Activated CD8-positive, alpha-beta memory T cell treated with anti-CD3 and anti-CD28 coated beads, Interleukin-2, amount 10 ng/mL, durations not matched to agents 7 days and 5 days (primary cell): ENCODE measurements around the gene TBK1. TPM values are rescaled to one million over a fixed set of nuclear protein-coding genes. Genes with fewer than 3 reads are reported as not detected.
A peak's percentile ranks its signal among the peaks of the same experiment; 100 is the strongest.

Experiments
- ATAC-seq: fragments of 150-1000 bp; cut with Tn5 transposase; one replicate; pipeline ENCODE4 v1.10.0; 2021; ENCODE audit warnings: moderate library complexity
- CTCF ChIA-PET: fragments of 350-600 bp; sonication (Branson Sonifier 250); formaldehyde crosslinking; loops from one replicate; lab custom pipeline; 2021; ENCODE audit warnings: antibody characterized with exemption; lab: Charles Lee
- DNase-seq: peaks from one replicate; pipeline ENCODE4 v3.0.0-alpha.2; 2020
- H3K27ac Mint-ChIP-seq: one replicate; pipeline ENCODE4 v1.8.0; 2021; ENCODE audit warnings: mild to moderate bottlenecking, mixed read lengths
- H3K27me3 Mint-ChIP-seq: one replicate; pipeline ENCODE4 v1.8.0; 2021; ENCODE audit warnings: mixed read lengths
- H3K36me3 Mint-ChIP-seq: one replicate; pipeline ENCODE4 v1.8.0; 2021; ENCODE audit warnings: mild to moderate bottlenecking, mixed read lengths
- H3K4me1 Mint-ChIP-seq: one replicate; pipeline ENCODE4 v1.8.0; 2021; ENCODE audit warnings: mixed read lengths
- H3K4me3 Mint-ChIP-seq: one replicate; pipeline ENCODE4 v1.8.0; 2021; ENCODE audit warnings: mild to moderate bottlenecking, moderate library complexity, mixed read lengths
- H3K9me3 Mint-ChIP-seq: one replicate; pipeline ENCODE4 v1.8.0; 2022; ENCODE audit warnings: low read depth, mixed read lengths
- total RNA-seq, 2 experiments: library from RNA; stranded (reverse); gene quantifications; one replicate each; pipeline ENCODE4 v1.2.3, GENCODE V29; 2021

The TBK1 gene
- 10 to 100 TPM; 37.3 to 40.4 TPM for total RNA-seq

DNA sequence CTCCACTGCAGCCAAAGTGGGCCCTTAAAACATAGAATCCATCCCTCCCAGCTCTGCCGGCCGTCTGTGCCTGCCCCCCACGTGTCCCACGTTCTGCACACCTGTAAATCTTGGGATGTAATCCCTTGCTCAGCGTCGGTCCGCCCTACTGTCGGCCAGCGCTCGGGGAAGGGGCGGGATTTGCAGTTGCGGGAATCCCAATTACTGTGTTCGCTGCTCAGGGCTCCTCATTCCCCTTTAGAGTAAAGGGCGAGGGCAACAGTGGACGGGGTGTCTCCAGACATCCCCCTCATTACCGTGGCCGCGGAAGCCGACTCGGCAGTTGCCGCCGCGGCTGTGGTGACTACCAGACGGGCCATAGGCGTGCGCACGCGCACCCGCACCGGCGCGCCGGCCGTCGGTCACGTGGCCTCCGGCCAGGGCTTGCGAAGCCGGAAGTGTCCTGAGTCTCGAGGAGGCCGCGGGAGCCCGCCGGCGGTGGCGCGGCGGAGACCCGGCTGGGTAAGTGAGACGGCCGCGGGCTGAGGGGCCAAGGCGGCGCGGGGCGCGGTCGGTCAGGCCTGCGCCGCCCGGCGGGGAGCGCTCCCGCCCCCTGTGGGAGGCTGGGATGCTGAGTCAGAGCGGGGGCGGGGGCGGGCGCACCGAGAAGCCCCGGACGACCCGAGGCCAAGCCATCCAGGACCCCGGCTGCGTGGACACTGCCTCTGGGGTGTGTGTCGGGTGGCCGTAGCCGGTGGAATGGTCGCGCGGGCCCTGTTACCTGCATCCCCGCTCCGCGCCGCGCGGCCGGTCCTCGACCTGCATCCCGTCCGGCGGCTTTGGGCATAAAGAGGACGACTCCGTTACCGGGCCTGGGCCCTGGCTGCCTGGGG lies at the start of gene TBK1:
TBK1 (plus strand) TSS at position 434 of the 872 bp plus-strand sequence. CDS start 3,751 bp downstream, outside the sequence.
- Mint-ChIP-seq H3K9me3 (no peaks in the 10 kb centered on the region), H3K27me3 (no peaks in the 10 kb centered on the region), H3K36me3 (peaks cover 26% of the 10 kb centered on the region), H3K4me3 (peak within 1 kb of the TSS; percentile 95), H3K27ac (peak within 1 kb of the TSS; percentile 94), H3K4me1 (peaks cover 40% of the 10 kb centered on the region)
- peak; percentile 81 for ATAC-seq
- DNase-seq = peak; percentile 83
- CTCF ChIA-PET = interaction anchor here (1.5 kb wide), 1 partner anchor 11 kb away, joined by 3 read pairs; no protein-coding TSS in a partner anchor

DNA sequence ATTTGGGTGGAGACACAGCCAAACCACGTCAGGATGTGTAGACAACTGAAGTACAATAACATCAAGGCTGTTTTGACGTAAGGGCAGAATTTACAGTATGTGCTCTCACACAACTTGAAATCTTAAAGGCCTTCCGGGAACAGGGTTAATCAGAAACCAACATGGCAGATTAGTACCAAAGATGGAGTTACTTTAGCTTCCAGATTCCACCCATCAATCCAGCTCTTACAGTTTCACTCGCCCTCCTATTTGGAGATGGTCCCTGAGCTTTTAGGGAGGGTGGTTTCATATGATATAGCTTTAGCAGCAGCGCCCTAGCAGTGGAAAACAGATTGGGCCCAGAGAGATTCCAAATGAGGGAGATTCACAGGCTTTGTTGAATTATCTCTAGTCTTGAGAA lies 49.7 kb upstream of the TBK1 start:
- Mint-ChIP-seq H3K4me3 (no peak overlapping the region), H3K27me3 (no peaks in the 10 kb centered on the region), H3K36me3 (peaks cover 12% of the 10 kb centered on the region), H3K4me1 (peaks cover 31% of the 10 kb centered on the region), H3K9me3 (no peaks in the 10 kb centered on the region), H3K27ac (no peak overlapping the region)
- CTCF ChIA-PET = no interaction called here
- DNase-seq (no peak), ATAC-seq (no peak)

DNA sequence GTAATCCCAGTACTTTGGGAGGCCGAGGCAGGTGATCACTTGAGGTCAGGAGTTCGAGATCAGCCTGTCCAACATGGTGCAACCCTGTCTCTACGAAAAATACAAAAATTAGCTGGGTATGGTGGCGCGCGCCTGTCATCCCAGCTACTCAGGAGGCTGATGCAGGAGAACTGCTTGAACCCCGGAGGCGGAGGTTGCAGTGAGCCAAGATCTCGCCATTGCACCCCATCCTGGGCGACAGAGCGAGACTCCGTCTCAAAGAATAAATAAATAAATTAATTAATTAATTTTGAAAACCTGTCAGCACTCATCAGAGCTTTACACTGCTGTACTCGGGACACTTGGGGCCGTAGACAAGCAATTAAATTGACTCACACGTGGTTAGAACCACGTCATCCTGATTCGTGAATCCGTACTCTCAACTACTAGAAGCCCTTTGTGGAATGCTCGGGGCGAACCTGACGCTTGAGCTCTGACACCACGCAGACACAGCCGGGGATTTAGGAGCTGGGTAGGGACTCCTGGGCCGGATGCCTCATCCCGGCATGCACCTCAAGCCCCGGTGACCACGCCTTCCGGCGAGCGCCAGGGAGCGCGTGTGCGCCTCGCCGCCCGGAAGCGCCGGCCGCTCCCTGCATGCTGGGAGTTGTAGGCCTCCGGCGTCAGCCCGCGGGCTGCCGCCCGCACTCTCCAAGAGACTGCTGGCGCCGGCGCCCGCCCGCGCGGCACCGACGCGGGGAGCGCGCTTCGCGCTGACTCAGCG lies 48.0 kb upstream of the TBK1 start, which contains the start of gene XPOT:
XPOT (plus strand) TSS at position 686 of the 763 bp plus-strand sequence. CDS start 5,644 bp downstream, outside the sequence.
- CTCF ChIA-PET = interaction anchor here (0.6 to 1.3 kb wide), 3 partner anchors 13 to 589 kb away, joined by 3 to 4 read pairs (median 3); partner anchors contain the start of gene C12orf56
- H3K36me3 Mint-ChIP-seq = peaks cover 15% of the 10 kb centered on the region
- ATAC-seq = peak; percentile 96
- H3K4me3 Mint-ChIP-seq = peak within 1 kb of the TSS; percentile 97
- peaks cover 44% of the 10 kb centered on the region for H3K4me1 Mint-ChIP-seq
- H3K27me3 Mint-ChIP-seq = no peaks in the 10 kb centered on the region
- peak within 1 kb of the TSS; percentile 95 for H3K27ac Mint-ChIP-seq
- H3K9me3 Mint-ChIP-seq = no peaks in the 10 kb centered on the region
- DNase-seq = peak; percentile 95

DNA sequence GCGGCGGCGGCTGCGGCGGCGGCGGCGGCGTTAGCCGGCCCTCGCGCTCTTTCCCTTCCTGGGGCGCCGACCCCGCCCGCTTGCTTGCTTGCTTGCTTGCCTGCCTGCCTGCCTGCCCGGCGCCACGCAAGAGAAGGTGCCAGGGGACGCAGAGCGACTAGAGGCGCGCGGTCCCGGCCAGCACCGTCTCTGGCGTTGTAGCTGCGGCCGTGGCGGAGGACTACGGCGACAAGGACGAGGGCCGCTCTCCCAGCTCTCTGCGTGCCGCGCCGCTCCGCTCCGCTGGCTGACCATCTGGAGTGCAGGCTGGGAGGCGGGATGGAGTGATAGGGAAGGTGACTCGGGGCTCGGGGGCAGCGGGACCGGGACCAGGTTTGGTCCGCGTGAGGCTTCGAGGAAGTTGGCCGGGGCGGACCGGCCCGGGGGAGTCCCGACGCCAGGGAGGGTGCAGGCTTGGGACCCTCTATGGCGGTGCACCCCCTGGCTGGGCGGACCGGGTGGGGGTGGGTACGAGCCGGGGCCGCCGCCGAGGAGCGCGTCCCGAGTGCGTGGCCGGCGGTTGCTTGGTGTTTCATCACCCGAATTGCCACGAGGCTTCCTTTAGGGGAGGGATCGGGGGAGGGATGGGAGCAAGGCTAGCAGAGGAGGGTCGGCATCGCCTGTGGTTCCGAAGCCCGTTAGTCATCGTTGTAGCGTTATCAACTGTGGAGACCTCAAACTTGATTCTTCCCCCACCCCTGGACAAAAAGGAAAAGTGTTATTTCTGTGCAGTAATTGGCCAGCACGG lies 47.3 kb upstream of the TBK1 start:
- H3K9me3 Mint-ChIP-seq = no peaks in the 10 kb centered on the region
- CTCF ChIA-PET = interaction anchor here (0.6 to 1.3 kb wide), 3 partner anchors 49 to 590 kb away, joined by 3 read pairs; no protein-coding TSS in a partner anchor
- H3K27ac Mint-ChIP-seq = peak overlapping the region; percentile 95
- H3K27me3 Mint-ChIP-seq = no peaks in the 10 kb centered on the region
- peaks cover 44% of the 10 kb centered on the region for H3K4me1 Mint-ChIP-seq
- ATAC-seq (peak; percentile 35), DNase-seq (peak; percentile 80)
- H3K4me3 Mint-ChIP-seq = peak overlapping the region; percentile 97
- peaks cover 15% of the 10 kb centered on the region for H3K36me3 Mint-ChIP-seq

- Mint-ChIP-seq H3K27ac (peak overlapping the region; percentile 20), H3K27me3 (no peaks in the 10 kb centered on the region), H3K9me3 (no peaks in the 10 kb centered on the region), H3K36me3 (peaks cover 35% of the 10 kb centered on the region), H3K4me3 (no peak overlapping the region), H3K4me1 (peaks cover 40% of the 10 kb centered on the region)
- DNase-seq (no peak), ATAC-seq (no peak)
- CTCF ChIA-PET = interaction anchor here (1.5 to 2.2 kb wide), 2 partner anchors 10 to 35 kb away, joined by 5 to 6 read pairs; no protein-coding TSS in a partner anchor
These were observed 44.3 kb upstream of the TBK1 start for GRCh38 chr12:64407342-64408223.

DNA sequence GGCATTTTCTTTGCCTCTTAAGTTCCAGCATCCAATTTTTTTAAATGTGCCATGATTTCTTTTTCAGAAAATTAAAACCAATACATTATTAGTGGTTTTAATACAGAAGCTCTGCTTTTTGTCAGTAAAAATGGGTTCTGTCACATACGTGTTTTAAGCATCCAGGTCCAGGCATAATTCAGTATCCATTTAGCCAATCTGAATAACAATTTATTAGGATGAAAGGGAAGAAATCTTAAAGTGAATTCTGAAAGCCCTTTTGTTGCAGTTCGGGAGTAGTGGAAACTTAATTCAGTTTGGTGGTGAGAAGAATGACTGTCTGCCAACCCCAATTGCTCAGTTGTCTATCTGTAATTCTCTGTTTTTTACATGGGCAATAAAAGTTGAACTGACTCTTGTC lies 40.5 kb upstream of the TBK1 start:
- Mint-ChIP-seq H3K4me1 (peaks cover 28% of the 10 kb centered on the region), H3K4me3 (no peak overlapping the region), H3K9me3 (no peaks in the 10 kb centered on the region), H3K27me3 (no peaks in the 10 kb centered on the region), H3K27ac (no peak overlapping the region), H3K36me3 (peaks cover 50% of the 10 kb centered on the region)
- DNase-seq (no peak), ATAC-seq (no peak)
- CTCF ChIA-PET = no interaction called here

- Mint-ChIP-seq H3K4me1 (peaks cover 22% of the 10 kb centered on the region), H3K36me3 (peaks cover 50% of the 10 kb centered on the region), H3K27ac (no peak overlapping the region), H3K27me3 (no peaks in the 10 kb centered on the region), H3K4me3 (no peak overlapping the region), H3K9me3 (no peaks in the 10 kb centered on the region)
- ATAC-seq (no peak), DNase-seq (no peak)
- CTCF ChIA-PET = no interaction called here
These were observed 39.5 kb upstream of the TBK1 start for GRCh38 chr12:64412459-64412858.

DNA sequence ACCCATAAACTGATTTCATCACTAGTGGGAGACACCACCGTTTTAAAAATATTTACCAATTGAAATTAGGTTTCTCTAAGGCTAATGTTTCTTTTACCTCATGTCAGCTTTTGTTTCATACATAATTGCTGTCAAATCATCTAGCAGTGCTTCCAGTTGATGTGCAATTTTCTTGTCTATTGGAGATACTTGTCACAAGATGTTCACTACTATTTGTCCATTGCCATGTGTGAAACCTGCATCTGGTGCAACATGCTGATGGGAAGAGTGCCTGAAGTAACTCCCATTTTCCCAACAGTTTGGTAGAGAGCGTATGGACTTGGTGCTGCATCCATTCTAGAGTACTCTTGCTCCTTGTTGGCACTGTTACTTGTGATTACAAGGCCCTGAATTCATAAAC lies 38.0 kb upstream of the TBK1 start:
- no peak overlapping the region for H3K27ac Mint-ChIP-seq
- peaks cover 11% of the 10 kb centered on the region for H3K4me1 Mint-ChIP-seq
- ATAC-seq (no peak), DNase-seq (no peak)
- peaks cover 57% of the 10 kb centered on the region for H3K36me3 Mint-ChIP-seq
- no peaks in the 10 kb centered on the region for H3K27me3 Mint-ChIP-seq
- CTCF ChIA-PET = no interaction called here
- no peaks in the 10 kb centered on the region for H3K9me3 Mint-ChIP-seq
- no peak overlapping the region for H3K4me3 Mint-ChIP-seq

DNA sequence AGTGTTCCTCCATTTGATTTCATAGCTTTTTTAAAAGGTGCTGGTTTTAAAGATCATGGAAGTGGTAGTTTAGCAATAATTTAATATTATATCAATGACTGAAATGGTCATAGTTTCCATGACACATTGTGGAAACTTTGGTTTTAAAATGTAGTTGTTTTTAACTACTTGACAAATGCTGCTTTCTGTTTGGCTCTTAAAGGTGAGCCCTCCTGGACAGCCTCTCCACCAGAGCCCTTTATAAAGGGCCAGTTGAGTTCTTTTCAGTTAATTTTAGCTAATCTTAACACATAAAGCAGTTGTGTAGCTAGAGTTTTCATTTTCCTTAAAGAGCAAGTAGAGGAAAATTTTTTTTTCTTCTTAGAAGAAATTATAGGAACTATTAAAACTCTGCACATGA lies 33.7 kb upstream of the TBK1 start:
- CTCF ChIA-PET = interaction anchor here (1.8 kb wide), 1 partner anchor 10 kb away, joined by 6 read pairs; no protein-coding TSS in a partner anchor
- no peak overlapping the region for H3K27ac Mint-ChIP-seq
- H3K9me3 Mint-ChIP-seq = no peaks in the 10 kb centered on the region
- no peaks in the 10 kb centered on the region for H3K27me3 Mint-ChIP-seq
- peaks cover 51% of the 10 kb centered on the region for H3K36me3 Mint-ChIP-seq
- DNase-seq (no peak), ATAC-seq (peak; percentile 39)
- no peak overlapping the region for H3K4me3 Mint-ChIP-seq
- H3K4me1 Mint-ChIP-seq = peaks cover 6% of the 10 kb centered on the region

GRCh38 chr12:64419696-64420095 lies 32.2 kb upstream of the TBK1 start:
- H3K27me3 Mint-ChIP-seq = no peaks in the 10 kb centered on the region
- peaks cover 57% of the 10 kb centered on the region for H3K36me3 Mint-ChIP-seq
- H3K9me3 Mint-ChIP-seq = no peaks in the 10 kb centered on the region
- DNase-seq = no peak
- H3K4me1 Mint-ChIP-seq = peaks cover 3% of the 10 kb centered on the region
- no peak overlapping the region for H3K4me3 Mint-ChIP-seq
- no peak for ATAC-seq
- H3K27ac Mint-ChIP-seq = no peak overlapping the region
- CTCF ChIA-PET = no interaction called here

DNA sequence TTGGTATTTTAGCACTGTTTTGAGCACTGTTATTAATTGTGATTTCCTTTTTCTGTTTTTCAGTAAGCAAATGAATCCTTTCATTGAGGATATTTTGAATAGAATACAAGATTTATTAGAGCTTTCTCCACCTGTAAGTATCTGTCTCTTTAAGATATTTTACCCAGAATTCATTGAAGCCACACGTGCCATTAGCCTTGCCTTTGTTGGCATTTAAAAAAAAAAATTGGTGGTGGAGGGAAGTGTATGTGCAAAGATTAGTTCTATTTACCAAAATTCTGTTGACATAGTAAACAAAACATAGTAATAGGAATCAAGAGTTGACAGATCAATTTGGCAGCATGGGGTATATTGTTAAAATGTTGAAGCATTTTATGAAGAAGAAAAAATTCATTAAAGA lies 23.9 kb upstream of the TBK1 start:
- Mint-ChIP-seq H3K27me3 (no peaks in the 10 kb centered on the region), H3K36me3 (peaks cover 78% of the 10 kb centered on the region), H3K4me3 (no peak overlapping the region), H3K9me3 (no peaks in the 10 kb centered on the region), H3K27ac (peak overlapping the region; percentile 43), H3K4me1 (peaks cover 3% of the 10 kb centered on the region)
- DNase-seq (no peak), ATAC-seq (no peak)
- CTCF ChIA-PET = no interaction called here

DNA sequence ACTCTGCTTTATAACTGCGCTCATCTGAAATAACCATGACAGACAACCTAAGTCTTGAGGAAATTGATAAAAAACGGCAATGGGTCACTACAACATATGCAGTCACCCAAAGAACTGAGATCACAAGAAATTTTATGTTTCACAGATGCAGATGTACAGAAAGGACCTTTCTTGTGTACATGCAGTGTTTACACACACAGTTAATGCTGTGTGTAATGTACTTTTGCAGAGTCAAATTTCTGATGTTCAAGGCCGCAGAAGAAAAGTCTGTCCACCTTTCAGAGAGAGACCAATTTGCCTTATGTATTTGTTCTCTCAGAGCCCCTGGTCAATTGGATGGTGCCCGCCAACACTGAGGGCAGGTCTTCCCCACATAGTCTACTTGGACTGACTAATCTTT lies 23.0 kb upstream of the TBK1 start:
- H3K4me3 Mint-ChIP-seq = no peak overlapping the region
- CTCF ChIA-PET = no interaction called here
- ATAC-seq (no peak), DNase-seq (no peak)
- H3K27me3 Mint-ChIP-seq = no peaks in the 10 kb centered on the region
- peaks cover 3% of the 10 kb centered on the region for H3K4me1 Mint-ChIP-seq
- H3K9me3 Mint-ChIP-seq = no peaks in the 10 kb centered on the region
- H3K27ac Mint-ChIP-seq = no peak overlapping the region
- peaks cover 76% of the 10 kb centered on the region for H3K36me3 Mint-ChIP-seq
